NT2/D1 (cell line): Measurements from ENCODE around the gene MEIS1.

Source experiments
- DNase-seq: peaks from one replicate; pipeline ENCODE4 v3.0.0-alpha.2; 2011; ENCODE audit warnings: low read depth, low spot score
- H3K27me3 ChIP-seq: 2 replicates; pipeline ENCODE4 v1.6.0; 2011; ENCODE audit warnings: mild to moderate bottlenecking; ENCODE audit not compliant: insufficient read length, insufficient read depth
- H3K36me3 ChIP-seq: 2 replicates; pipeline ENCODE4 v1.6.1; 2011; ENCODE audit warnings: mild to moderate bottlenecking, low read length, mixed read lengths; ENCODE audit not compliant: insufficient read depth, insufficient read length
- H3K4me1 ChIP-seq: 2 replicates; pipeline ENCODE4 v1.5.1; 2011; ENCODE audit not compliant: insufficient read depth, insufficient read length
- H3K4me3 ChIP-seq: 2 replicates; pipeline ENCODE4 v1.5.1; 2011; ENCODE audit warnings: low read depth; ENCODE audit not compliant: insufficient read length
- H3K9ac ChIP-seq: 2 replicates; pipeline ENCODE4 v1.6.0; 2011; ENCODE audit warnings: low read depth; ENCODE audit not compliant: insufficient read length
- H3K9me3 ChIP-seq: 2 replicates; pipeline ENCODE4 v1.5.1; 2011; ENCODE audit warnings: mild to moderate bottlenecking, low read length; ENCODE audit not compliant: insufficient read depth
- SUZ12 ChIP-seq: IDR thresholded peaks from 2 replicates; pipeline ENCODE4 v1.6.1; 2011; ENCODE audit not compliant: insufficient read length, insufficient read depth; ENCODE audit errors: extremely low read depth
- YY1 ChIP-seq: IDR thresholded peaks from 2 replicates; pipeline ENCODE4 v1.6.1; 2011; ENCODE audit not compliant: insufficient read length, insufficient read depth
- ZNF274 ChIP-seq: IDR thresholded peaks from 2 replicates; pipeline ENCODE4 v1.6.1; 2011; ENCODE audit warnings: mild to moderate bottlenecking, low read depth, low read length

The MEIS1 gene

GRCh38 chr2:66582987-66583880 lies 148.3 kb downstream of the MEIS1 start:
- H3K9ac ChIP-seq, result no peak overlapping the region
- H3K36me3 ChIP-seq, result no peaks in the 10 kb centered on the region
- peaks cover 59% of the 10 kb centered on the region for H3K27me3 ChIP-seq
- no peaks in the 10 kb centered on the region for H3K4me1 ChIP-seq
- no peak overlapping the region for H3K4me3 ChIP-seq
- no peaks in the 10 kb centered on the region for H3K9me3 ChIP-seq
- no peak for DNase-seq
- no peak for TF ChIP-seq SUZ12
- TF ChIP-seq ZNF274, result no peak

GRCh38 chr2:66583881-66584280 lies 149.0 kb downstream of the MEIS1 start:
- TF ChIP-seq YY1, result no peak
- no peak for TF ChIP-seq ZNF274
- no peak for TF ChIP-seq SUZ12
- Histone ChIP-seq H3K36me3 (no peaks in the 10 kb centered on the region), H3K4me3 (no peak overlapping the region), H3K9me3 (no peaks in the 10 kb centered on the region), H3K27me3 (peaks cover 52% of the 10 kb centered on the region), H3K9ac (no peak overlapping the region), H3K4me1 (no peaks in the 10 kb centered on the region)
- DNase-seq, result no peak

GRCh38 chr2:66585587-66585986 lies 150.7 kb downstream of the MEIS1 start:
- H3K36me3 ChIP-seq, result no peaks in the 10 kb centered on the region
- no peak overlapping the region for H3K9ac ChIP-seq
- H3K4me1 ChIP-seq, result no peaks in the 10 kb centered on the region
- TF ChIP-seq ZNF274, result no peak
- no peak for TF ChIP-seq YY1
- TF ChIP-seq SUZ12, result no peak
- H3K27me3 ChIP-seq, result peaks cover 35% of the 10 kb centered on the region
- DNase-seq, result no peak
- H3K4me3 ChIP-seq, result no peak overlapping the region
- no peaks in the 10 kb centered on the region for H3K9me3 ChIP-seq

- no peaks in the 10 kb centered on the region for H3K4me1 ChIP-seq
- H3K36me3 ChIP-seq, result no peaks in the 10 kb centered on the region
- peaks cover 19% of the 10 kb centered on the region for H3K27me3 ChIP-seq
- no peaks in the 10 kb centered on the region for H3K9me3 ChIP-seq
- DNase-seq, result no peak
- no peak for TF ChIP-seq SUZ12
- TF ChIP-seq ZNF274, result no peak
- no peak for TF ChIP-seq YY1
- no peak overlapping the region for H3K9ac ChIP-seq
- no peak overlapping the region for H3K4me3 ChIP-seq
These were observed 152.3 kb downstream of the MEIS1 start for GRCh38 chr2:66587216-66587615.

- no peaks in the 10 kb centered on the region for H3K27me3 ChIP-seq
- H3K9me3 ChIP-seq, result no peaks in the 10 kb centered on the region
- no peaks in the 10 kb centered on the region for H3K4me1 ChIP-seq
- no peak overlapping the region for H3K9ac ChIP-seq
- no peaks in the 10 kb centered on the region for H3K36me3 ChIP-seq
- no peak for DNase-seq
- no peak overlapping the region for H3K4me3 ChIP-seq
- TF ChIP-seq SUZ12, result no peak
- no peak for TF ChIP-seq ZNF274
- no peak for TF ChIP-seq YY1
These were observed 159.1 kb downstream of the MEIS1 start for GRCh38 chr2:66594001-66594400.

- Histone ChIP-seq H3K9ac (no peak overlapping the region), H3K36me3 (no peaks in the 10 kb centered on the region), H3K4me1 (no peaks in the 10 kb centered on the region), H3K27me3 (no peaks in the 10 kb centered on the region), H3K4me3 (no peak overlapping the region), H3K9me3 (no peaks in the 10 kb centered on the region)
- no peak for TF ChIP-seq ZNF274
- no peak for TF ChIP-seq SUZ12
- TF ChIP-seq YY1, result no peak
- DNase-seq, result no peak
These were observed 160.6 kb downstream of the MEIS1 start for GRCh38 chr2:66595556-66595955.

- TF ChIP-seq ZNF274, result no peak
- TF ChIP-seq SUZ12, result no peak
- Histone ChIP-seq H3K4me3 (no peak overlapping the region), H3K9me3 (no peaks in the 10 kb centered on the region), H3K27me3 (no peaks in the 10 kb centered on the region), H3K9ac (no peak overlapping the region), H3K4me1 (no peaks in the 10 kb centered on the region), H3K36me3 (no peaks in the 10 kb centered on the region)
- no peak for DNase-seq
These were observed 161.3 kb downstream of the MEIS1 start for GRCh38 chr2:66596256-66596655.

GRCh38 chr2:66601624-66602023 lies 166.7 kb downstream of the MEIS1 start:
- DNase-seq, result no peak
- no peaks in the 10 kb centered on the region for H3K4me1 ChIP-seq
- TF ChIP-seq ZNF274 (no peak), SUZ12 (no peak), YY1 (no peak)
- no peaks in the 10 kb centered on the region for H3K27me3 ChIP-seq
- H3K36me3 ChIP-seq, result no peaks in the 10 kb centered on the region
- no peak overlapping the region for H3K9ac ChIP-seq
- H3K9me3 ChIP-seq, result no peaks in the 10 kb centered on the region
- no peak overlapping the region for H3K4me3 ChIP-seq
